Keratinocyte (primary cell): ENCODE measurements around the gene ARHGAP15. TPM values are rescaled to one million over a fixed set of nuclear protein-coding genes. Genes with fewer than 3 reads are reported as not detected.

Experiments
- DNase-seq: peaks from one replicate; pipeline ENCODE4 v3.0.0-alpha.2; 2011; ENCODE audit warnings: low read depth, missing footprints, low spot score
- FAIRE-seq: peaks from 2 replicates; lab custom pipeline; 2011; peaks lifted over from hg19 to GRCh38; lab: Jason Lieb, UNC
- H2AFZ ChIP-seq: 2 replicates; pipeline ENCODE4 v1.6.0; 2012; ENCODE audit warnings: low read length, control low read depth, inconsistent platforms; ENCODE audit not compliant: control insufficient read depth
- H3K27ac ChIP-seq: 2 replicates; pipeline ENCODE4 v1.5.1; 2011; ENCODE audit warnings: low read length; ENCODE audit not compliant: control insufficient read depth, insufficient read depth
- H3K27me3 ChIP-seq: 3 replicates; pipeline ENCODE4 v1.6.0; 2011; ENCODE audit warnings: low read length; ENCODE audit not compliant: control insufficient read depth, insufficient read depth; ENCODE audit errors: extremely low read depth
- H3K36me3 ChIP-seq, 2 experiments: 2 replicates in 1 of 2; 3 replicates in 1 of 2; pipeline ENCODE4 v1.5.1; 2011; ENCODE audit warnings: low read length in 2 of 2, mild to moderate bottlenecking in 1 of 2; ENCODE audit not compliant: control insufficient read depth in 2 of 2, insufficient read depth in 2 of 2; ENCODE audit errors: extremely low read depth in 1 of 2
- H3K4me1 ChIP-seq: 3 replicates; pipeline ENCODE4 v1.5.1; 2011; ENCODE audit warnings: low read length; ENCODE audit not compliant: control insufficient read depth, insufficient read depth; ENCODE audit errors: extremely low read depth
- H3K4me2 ChIP-seq: 3 replicates; pipeline ENCODE4 v1.6.0; 2011; ENCODE audit warnings: low read depth, low read length; ENCODE audit not compliant: control insufficient read depth, insufficient read depth; ENCODE audit errors: extremely low read depth
- H3K4me3 ChIP-seq, 3 experiments: fragments of 200-600 bp in 1 of 3; sonication (generic) in 1 of 3; 2 replicates in 2 of 3; 3 replicates in 1 of 3; pipeline ENCODE4 v1.5.1; 2011 to 2016; ENCODE audit warnings: low read length in 3 of 3, mild to moderate bottlenecking in 3 of 3, control low read depth in 2 of 3, inconsistent platforms in 1 of 3, low read depth in 1 of 3, mixed read lengths in 1 of 3, mixed run types in 1 of 3, moderate library complexity in 1 of 3; ENCODE audit not compliant: control insufficient read depth in 2 of 3, insufficient read depth in 2 of 3; ENCODE audit errors: extremely low read depth in 1 of 3
- H3K79me2 ChIP-seq: 2 replicates; pipeline ENCODE4 v1.6.0; 2012; ENCODE audit warnings: low read length; ENCODE audit not compliant: control insufficient read depth, insufficient read depth
- H3K9ac ChIP-seq: 3 replicates; pipeline ENCODE4 v1.6.0; 2011; ENCODE audit warnings: low read length; ENCODE audit not compliant: control insufficient read depth, insufficient read depth; ENCODE audit errors: extremely low read depth
- H3K9me1 ChIP-seq: 3 replicates; pipeline ENCODE4 v1.6.0; 2011; ENCODE audit warnings: low read length; ENCODE audit not compliant: control insufficient read depth, insufficient read depth; ENCODE audit errors: extremely low read depth
- H3K9me3 ChIP-seq: 2 replicates; pipeline ENCODE4 v1.5.1; 2012; ENCODE audit warnings: low read depth, low read length; ENCODE audit not compliant: control insufficient read depth
- H4K20me1 ChIP-seq: 3 replicates; pipeline ENCODE4 v1.6.0; 2011; ENCODE audit warnings: low read length; ENCODE audit not compliant: control insufficient read depth, insufficient read depth; ENCODE audit errors: extremely low read depth
- CTCF ChIP-seq, 3 experiments: IDR thresholded peaks in 1 of 3; conservative IDR thresholded peaks in 1 of 3; optimal IDR thresholded peaks in 1 of 3; 2 replicates in 2 of 3; 3 replicates in 1 of 3; pipeline versions ENCODE3 to v1.5.1; 2011; ENCODE audit warnings: low read length in 3 of 3, mild to moderate bottlenecking in 3 of 3, moderate library complexity in 2 of 3, control low read depth in 1 of 3, inconsistent platforms in 1 of 3; ENCODE audit not compliant: insufficient read depth in 2 of 3; ENCODE audit errors: extremely low read depth in 1 of 3
- EZH2 ChIP-seq: IDR thresholded peaks from one replicate; pipeline ENCODE4 v1.6.1; 2012; ENCODE audit warnings: inconsistent platforms, mild to moderate bottlenecking, low read length, moderate library complexity
- dilution Hi-C: fragments of 300-500 bp; cut with MboI; formaldehyde crosslinking; loops from one replicate; pipeline ENCODE4 v1.7.0; 2020; ENCODE audit warnings: low sequenced_read_pairs; ENCODE audit not compliant: extremely low pct_ligation_motif_present
- polyA plus RNA-seq, 5 experiments: library from polyadenylated mRNA; depleted of rRNA in 3 of 5; stranded (reverse) in 3 of 5; stranded (forward) in 1 of 5; unstranded in 1 of 5; fragments of >200 nt; gene quantifications; 1 replicate in 1 of 5; 2 replicates in 3 of 5; 3 replicates in 1 of 5; pipeline versions ENCODE4 v1.2.1 to v1.2.3, GENCODE V29; 2011 to 2012; ENCODE audit warnings: missing spikeins in 2 of 5, low read depth in 1 of 5, low replicate concordance in 1 of 5

The ARHGAP15 gene
- polyA plus RNA-seq, 1 donor (not counting 4 experiments of a cell fraction or from before 2014, with no cell fraction given): not detected

- no peak overlapping the region for H3K9ac ChIP-seq
- H3K27me3 ChIP-seq: no peaks in the 10 kb centered on the region
- no peaks in the 10 kb centered on the region for H3K36me3 ChIP-seq
- no peak overlapping the region for H3K27ac ChIP-seq
- no peaks in the 10 kb centered on the region for H3K4me1 ChIP-seq
- no peaks in the 10 kb centered on the region for H3K9me1 ChIP-seq
- no peaks in the 10 kb centered on the region for H3K9me3 ChIP-seq
- H3K79me2 ChIP-seq: no peaks in the 10 kb centered on the region
- H3K4me2 ChIP-seq: no peak overlapping the region
- FAIRE-seq (no peak), DNase-seq (no peak)
- dilution Hi-C loops: no loop called here
- no peak overlapping the region for H2AFZ ChIP-seq
- H4K20me1 ChIP-seq: no peaks in the 10 kb centered on the region
- no peak for TF ChIP-seq EZH2
- TF ChIP-seq CTCF (optimal IDR thresholded peaks at IDR 0.05 in 1 of 3, IDR thresholded peaks at IDR 0.05 in 1 of 3, conservative IDR thresholded peaks at IDR 0.05 in 1 of 3; ENCODE audit: extremely low read depth in 1 of 3, insufficient read depth in 2 of 3, low read length in 3 of 3): no peak
- no peak overlapping the region for H3K4me3 ChIP-seq
Measured at GRCh38 chr2:143420313-143420712, 291.1 kb downstream of the ARHGAP15 start.

GRCh38 chr2:143422681-143423080 is 293.5 kb downstream of the ARHGAP15 start:
- Histone ChIP-seq H3K27ac (no peak overlapping the region), H3K4me2 (no peak overlapping the region), H3K27me3 (no peaks in the 10 kb centered on the region), H2AFZ (no peak overlapping the region), H3K9me3 (no peaks in the 10 kb centered on the region), H3K36me3 (no peaks in the 10 kb centered on the region), H3K4me3 (no peak overlapping the region), H3K9me1 (no peaks in the 10 kb centered on the region), H3K4me1 (no peaks in the 10 kb centered on the region), H3K9ac (no peak overlapping the region), H3K79me2 (no peaks in the 10 kb centered on the region), H4K20me1 (no peaks in the 10 kb centered on the region)
- no peak for DNase-seq
- dilution Hi-C loops: no loop called here
- TF ChIP-seq CTCF (optimal IDR thresholded peaks at IDR 0.05 in 1 of 3, IDR thresholded peaks at IDR 0.05 in 1 of 3, conservative IDR thresholded peaks at IDR 0.05 in 1 of 3; ENCODE audit: extremely low read depth in 1 of 3, insufficient read depth in 2 of 3, low read length in 3 of 3) (no peak), EZH2 (no peak)
- no peak for FAIRE-seq
